ENCODE results near the gene MYL6.

MYL6 gene

GRCh38 chr12:56126732-56127239 is 31.4 kb upstream of the MYL6 start:
- TF ChIP-seq GATA3 (IDR thresholded peaks at IDR 0.05; ENCODE audit: low read depth, low read length) (no peak), GATA2 (IDR thresholded peaks at IDR 0.05; ENCODE audit: low read depth, low read length) (no peak)

GRCh38 chr12:56127485-56127887 is 30.7 kb upstream of the MYL6 start:
- TF ChIP-seq GATA3 (IDR thresholded peaks at IDR 0.05; ENCODE audit: low read depth, low read length) (no peak), GATA2 (IDR thresholded peaks at IDR 0.05; ENCODE audit: low read depth, low read length) (no peak)

- TF ChIP-seq GATA3 (IDR thresholded peaks at IDR 0.05; ENCODE audit: low read depth, low read length) (no peak), GATA2 (IDR thresholded peaks at IDR 0.05; ENCODE audit: low read depth, low read length) (peak; percentile 21; the same call in 1 of the 2 replicates)
Measured at GRCh38 chr12:56127888-56128669, 30.1 kb upstream of the MYL6 start, which contains the start of gene ESYT1. Gene ESYT1 (plus strand): TSS chr12:56128267. CDS start chr12:56128320, 53 bp downstream.

- TF ChIP-seq GATA2 (IDR thresholded peaks at IDR 0.05; ENCODE audit: low read depth, low read length) = no peak
- no peak for TF ChIP-seq GATA3 (IDR thresholded peaks at IDR 0.05; ENCODE audit: low read depth, low read length)
Measured at GRCh38 chr12:56128670-56129205, 29.4 kb upstream of the MYL6 start.

GRCh38 chr12:56129206-56129941 is 28.8 kb upstream of the MYL6 start:
- TF ChIP-seq GATA3 (IDR thresholded peaks at IDR 0.05; ENCODE audit: low read depth, low read length) (no peak), GATA2 (IDR thresholded peaks at IDR 0.05; ENCODE audit: low read depth, low read length) (no peak)

- TF ChIP-seq GATA2 (IDR thresholded peaks at IDR 0.05; ENCODE audit: low read depth, low read length) = no peak
- no peak for TF ChIP-seq GATA3 (IDR thresholded peaks at IDR 0.05; ENCODE audit: low read depth, low read length)
Measured at GRCh38 chr12:56129942-56130495, 28.1 kb upstream of the MYL6 start.

GRCh38 chr12:56130876-56131275 is 27.3 kb upstream of the MYL6 start:
- no peak for TF ChIP-seq GATA2 (IDR thresholded peaks at IDR 0.05; ENCODE audit: low read depth, low read length)
- TF ChIP-seq GATA3 (IDR thresholded peaks at IDR 0.05; ENCODE audit: low read depth, low read length) = no peak

GRCh38 chr12:56134897-56135296 is 23.3 kb upstream of the MYL6 start:
- TF ChIP-seq GATA3 (IDR thresholded peaks at IDR 0.05; ENCODE audit: low read depth, low read length) (no peak), GATA2 (IDR thresholded peaks at IDR 0.05; ENCODE audit: low read depth, low read length) (no peak)

- TF ChIP-seq GATA3 (IDR thresholded peaks at IDR 0.05; ENCODE audit: low read depth, low read length) (no peak), GATA2 (IDR thresholded peaks at IDR 0.05; ENCODE audit: low read depth, low read length) (no peak)
Measured at GRCh38 chr12:56137853-56138571, 20.1 kb upstream of the MYL6 start.

- TF ChIP-seq GATA3 (IDR thresholded peaks at IDR 0.05; ENCODE audit: low read depth, low read length) (no peak), GATA2 (IDR thresholded peaks at IDR 0.05; ENCODE audit: low read depth, low read length) (no peak)
Measured at GRCh38 chr12:56141946-56142784, 16.0 kb upstream of the MYL6 start.

- TF ChIP-seq GATA2 (IDR thresholded peaks at IDR 0.05; ENCODE audit: low read depth, low read length) (no peak), GATA3 (IDR thresholded peaks at IDR 0.05; ENCODE audit: low read depth, low read length) (no peak)
Measured at GRCh38 chr12:56143217-56143616, 14.9 kb upstream of the MYL6 start.

GRCh38 chr12:56143870-56144269 is 14.3 kb upstream of the MYL6 start:
- TF ChIP-seq GATA2 (IDR thresholded peaks at IDR 0.05; ENCODE audit: low read depth, low read length) = no peak
- TF ChIP-seq GATA3 (IDR thresholded peaks at IDR 0.05; ENCODE audit: low read depth, low read length) = no peak

- no peak for TF ChIP-seq GATA2 (IDR thresholded peaks at IDR 0.05; ENCODE audit: low read depth, low read length)
- no peak for TF ChIP-seq GATA3 (IDR thresholded peaks at IDR 0.05; ENCODE audit: low read depth, low read length)
Measured at GRCh38 chr12:56145217-56145616, 12.9 kb upstream of the MYL6 start.
